Glutamatergic neuron (in vitro differentiated cells): Measurements from ENCODE around the gene TMEM140. TPM values are rescaled to one million over a fixed set of nuclear protein-coding genes. Genes with fewer than 3 reads are reported as not detected.

Experiments used
- DNase-seq: peaks from one replicate; pipeline ENCODE4 v3.0.0; 2022
- H3K27ac Mint-ChIP-seq: one replicate; pipeline ENCODE4 v1.8.0; 2020; ENCODE audit warnings: mild to moderate bottlenecking, mixed read lengths, inconsistent platforms; ENCODE audit not compliant: unreplicated experiment
- H3K27me3 Mint-ChIP-seq: one replicate; pipeline ENCODE4 v1.8.0; 2020; ENCODE audit warnings: mild to moderate bottlenecking, moderate library complexity, mixed read lengths, inconsistent platforms; ENCODE audit not compliant: unreplicated experiment
- H3K36me3 Mint-ChIP-seq: one replicate; pipeline ENCODE4 v1.8.0; 2020; ENCODE audit warnings: mild to moderate bottlenecking, mixed read lengths, inconsistent platforms; ENCODE audit not compliant: unreplicated experiment
- H3K4me1 Mint-ChIP-seq: one replicate; pipeline ENCODE4 v1.8.0; 2020; ENCODE audit warnings: mild to moderate bottlenecking, low read depth, mixed read lengths, inconsistent platforms; ENCODE audit not compliant: unreplicated experiment
- H3K4me3 Mint-ChIP-seq: one replicate; pipeline ENCODE4 v1.8.0; 2020; ENCODE audit warnings: mild to moderate bottlenecking, mixed read lengths, inconsistent platforms; ENCODE audit not compliant: unreplicated experiment
- H3K9me3 Mint-ChIP-seq: one replicate; pipeline ENCODE4 v1.8.0; 2020; ENCODE audit warnings: mild to moderate bottlenecking, moderate library complexity, mixed read lengths, inconsistent platforms; ENCODE audit not compliant: unreplicated experiment
- total RNA-seq: library from RNA; stranded (reverse); fragmentation: NEBNext Ultra II Directional; extraction: Animal tissue kit (Norgen Biotek cat#: 25700); gene quantifications from one replicate; pipeline ENCODE4 v1.2.1, GENCODE V29; 2021; ENCODE audit not compliant: unreplicated experiment
- TF ChIP-seq, protein P1 (sequence below): fragments of 200-600 bp; sonication (generic); IDR thresholded peaks from one replicate; pipeline ENCODE4 v1.5.0; 2021; ENCODE audit not compliant: partially characterized antibody, unreplicated experiment

TMEM140 gene
- total RNA-seq, 1 donor from 2014 or later: not detected

DNA sequence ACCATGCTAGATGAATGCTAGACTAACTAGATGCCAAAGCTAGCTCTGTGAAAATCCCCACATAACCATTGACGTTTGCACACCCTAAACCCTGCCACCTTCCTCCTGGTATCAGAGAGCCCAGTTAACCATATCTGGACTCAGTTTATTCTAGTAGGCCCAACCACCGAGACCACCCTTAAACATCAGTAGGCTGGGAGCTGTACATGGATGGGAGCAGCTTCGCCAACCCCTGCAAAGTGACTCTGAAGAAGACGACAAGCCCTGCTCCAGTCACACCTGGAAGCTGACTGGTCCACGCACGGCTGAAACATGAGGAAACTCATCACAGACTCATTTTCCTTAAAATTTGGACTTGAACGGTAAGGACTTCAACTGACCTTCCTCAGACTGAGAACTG, 27.1 kb downstream of the TMEM140 start:
- no peaks in the 10 kb centered on the region for H3K27me3 Mint-ChIP-seq
- peaks cover 6% of the 10 kb centered on the region for H3K9me3 Mint-ChIP-seq
- no peak overlapping the region for H3K27ac Mint-ChIP-seq
- H3K36me3 Mint-ChIP-seq: peaks cover 5% of the 10 kb centered on the region
- DNase-seq: no peak
- TF ChIP-seq, protein P1, sequence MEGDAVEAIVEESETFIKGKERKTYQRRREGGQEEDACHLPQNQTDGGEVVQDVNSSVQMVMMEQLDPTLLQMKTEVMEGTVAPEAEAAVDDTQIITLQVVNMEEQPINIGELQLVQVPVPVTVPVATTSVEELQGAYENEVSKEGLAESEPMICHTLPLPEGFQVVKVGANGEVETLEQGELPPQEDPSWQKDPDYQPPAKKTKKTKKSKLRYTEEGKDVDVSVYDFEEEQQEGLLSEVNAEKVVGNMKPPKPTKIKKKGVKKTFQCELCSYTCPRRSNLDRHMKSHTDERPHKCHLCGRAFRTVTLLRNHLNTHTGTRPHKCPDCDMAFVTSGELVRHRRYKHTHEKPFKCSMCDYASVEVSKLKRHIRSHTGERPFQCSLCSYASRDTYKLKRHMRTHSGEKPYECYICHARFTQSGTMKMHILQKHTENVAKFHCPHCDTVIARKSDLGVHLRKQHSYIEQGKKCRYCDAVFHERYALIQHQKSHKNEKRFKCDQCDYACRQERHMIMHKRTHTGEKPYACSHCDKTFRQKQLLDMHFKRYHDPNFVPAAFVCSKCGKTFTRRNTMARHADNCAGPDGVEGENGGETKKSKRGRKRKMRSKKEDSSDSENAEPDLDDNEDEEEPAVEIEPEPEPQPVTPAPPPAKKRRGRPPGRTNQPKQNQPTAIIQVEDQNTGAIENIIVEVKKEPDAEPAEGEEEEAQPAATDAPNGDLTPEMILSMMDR: no peak
- H3K4me1 Mint-ChIP-seq: peaks cover 1% of the 10 kb centered on the region
- H3K4me3 Mint-ChIP-seq: no peak overlapping the region

DNA sequence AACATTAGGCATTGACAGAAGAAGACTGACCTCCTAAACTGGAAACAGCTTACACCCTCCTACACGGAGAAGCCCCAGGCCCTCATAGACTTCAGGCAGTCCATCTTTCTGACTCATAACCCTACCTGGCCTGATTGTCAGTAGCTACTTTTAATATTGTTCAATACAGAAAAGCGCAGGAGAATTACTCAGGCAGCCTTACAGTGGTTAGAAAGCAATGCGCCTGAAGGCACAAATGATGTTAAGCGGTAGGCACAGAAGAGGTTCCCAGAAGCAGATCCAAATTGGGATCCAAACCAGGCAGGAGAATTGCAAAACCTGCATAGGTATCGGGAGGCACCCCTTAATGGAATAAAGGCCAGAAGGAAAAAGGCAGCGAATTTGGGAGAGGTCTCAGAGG, 28.1 kb downstream of the TMEM140 start:
- H3K4me3 Mint-ChIP-seq: no peak overlapping the region
- H3K27ac Mint-ChIP-seq: no peak overlapping the region
- no peaks in the 10 kb centered on the region for H3K27me3 Mint-ChIP-seq
- peaks cover 5% of the 10 kb centered on the region for H3K36me3 Mint-ChIP-seq
- peaks cover 6% of the 10 kb centered on the region for H3K9me3 Mint-ChIP-seq
- no peak for DNase-seq
- TF ChIP-seq, protein P1: no peak
- peaks cover 1% of the 10 kb centered on the region for H3K4me1 Mint-ChIP-seq

DNA sequence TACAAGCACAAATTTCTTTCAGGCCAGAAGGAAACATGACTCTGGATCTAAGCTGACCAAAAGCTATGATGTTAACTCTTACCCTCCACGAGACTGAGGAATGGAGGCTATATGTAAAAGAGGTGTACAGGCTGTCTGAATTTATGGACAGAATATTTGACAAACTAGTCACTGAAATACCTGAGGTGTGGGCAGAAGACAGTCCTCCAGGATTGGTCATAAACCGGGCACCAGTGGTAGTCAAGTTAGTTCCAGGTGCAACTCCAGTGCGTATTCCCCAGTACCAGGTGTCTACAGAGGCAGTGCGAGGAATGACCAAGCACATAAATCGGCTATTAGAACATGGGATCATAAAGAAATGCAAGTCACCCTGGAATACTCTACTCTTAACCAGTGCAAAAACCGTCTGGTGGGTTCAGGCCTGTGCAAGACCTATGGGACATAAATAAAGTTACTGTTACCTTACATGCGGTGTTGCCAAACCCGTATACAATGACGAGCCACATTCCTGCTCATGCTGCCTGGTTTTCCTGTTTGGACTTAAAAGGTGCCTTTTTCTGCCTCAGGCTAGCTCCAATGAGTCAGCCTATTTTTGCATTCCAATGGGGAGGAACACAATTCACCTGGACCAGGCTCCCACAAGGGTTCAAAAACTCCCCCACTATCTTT, 29.3 kb downstream of the TMEM140 start:
- no peak overlapping the region for H3K4me3 Mint-ChIP-seq
- H3K27me3 Mint-ChIP-seq: no peaks in the 10 kb centered on the region
- peaks cover 16% of the 10 kb centered on the region for H3K36me3 Mint-ChIP-seq
- no peak for DNase-seq
- H3K27ac Mint-ChIP-seq: no peak overlapping the region
- TF ChIP-seq, protein P1: no peak
- H3K4me1 Mint-ChIP-seq: no peaks in the 10 kb centered on the region
- peaks cover 8% of the 10 kb centered on the region for H3K9me3 Mint-ChIP-seq

DNA sequence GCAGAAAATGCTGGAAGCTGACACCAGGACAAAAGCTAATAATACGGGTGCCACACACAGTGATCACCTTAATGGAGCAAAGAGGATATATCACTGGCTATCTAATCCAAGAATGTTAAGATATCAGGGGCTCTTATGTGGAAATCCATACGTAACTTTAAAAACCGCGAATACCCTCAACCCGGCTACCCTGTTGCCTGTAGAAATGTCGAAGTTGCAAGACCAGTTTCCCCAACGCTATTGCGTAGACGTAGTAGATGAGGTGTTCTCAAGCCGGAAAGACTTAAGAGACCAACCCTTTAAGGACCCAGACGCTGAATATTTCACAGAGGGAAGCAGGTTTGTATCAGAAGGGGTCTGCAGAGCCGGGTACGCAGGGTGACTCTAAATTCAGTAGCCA, 30.5 kb downstream of the TMEM140 start:
- no peaks in the 10 kb centered on the region for H3K27me3 Mint-ChIP-seq
- no peak overlapping the region for H3K4me3 Mint-ChIP-seq
- peaks cover 10% of the 10 kb centered on the region for H3K9me3 Mint-ChIP-seq
- H3K27ac Mint-ChIP-seq: no peak overlapping the region
- TF ChIP-seq, protein P1: no peak
- H3K36me3 Mint-ChIP-seq: peaks cover 25% of the 10 kb centered on the region
- no peak for DNase-seq
- H3K4me1 Mint-ChIP-seq: no peaks in the 10 kb centered on the region

DNA sequence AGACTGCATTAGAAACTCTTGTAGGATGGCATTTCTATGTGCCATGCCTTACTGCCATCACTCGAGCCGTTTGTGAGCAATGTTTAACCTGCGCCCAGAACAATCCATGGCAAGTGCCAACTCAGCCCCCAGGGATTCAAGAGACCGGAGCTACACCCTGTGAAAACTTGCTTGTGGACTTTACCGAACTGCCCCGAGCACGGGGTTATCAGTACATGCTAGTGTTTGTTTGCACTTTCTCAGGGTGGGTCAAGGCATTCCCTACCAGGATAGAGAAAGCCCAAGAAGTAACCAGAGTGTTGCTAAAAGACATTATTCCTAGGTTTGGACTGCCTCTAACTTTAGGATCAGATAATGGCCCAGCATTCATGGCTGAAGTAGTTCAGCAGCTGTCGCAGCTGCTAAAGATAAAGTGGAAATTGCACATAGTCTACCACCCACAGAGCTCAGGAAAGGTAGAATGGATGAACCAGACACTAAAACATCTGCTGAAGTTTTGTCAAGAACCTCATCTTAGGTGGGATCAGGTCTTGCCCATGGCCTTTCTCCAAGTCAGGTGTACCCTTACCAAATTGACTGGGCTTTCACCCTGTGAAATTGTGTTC, 31.6 kb downstream of the TMEM140 start:
- H3K27ac Mint-ChIP-seq: no peak overlapping the region
- no peaks in the 10 kb centered on the region for H3K4me1 Mint-ChIP-seq
- no peak overlapping the region for H3K4me3 Mint-ChIP-seq
- no peaks in the 10 kb centered on the region for H3K27me3 Mint-ChIP-seq
- peaks cover 34% of the 10 kb centered on the region for H3K36me3 Mint-ChIP-seq
- TF ChIP-seq, protein P1: no peak
- DNase-seq: no peak
- peaks cover 10% of the 10 kb centered on the region for H3K9me3 Mint-ChIP-seq
